H9 (cell line): ENCODE data around the gene WWC1. TPM values are rescaled to one million over a fixed set of nuclear protein-coding genes. Genes with fewer than 3 reads are reported as not detected.

Experiments used
- DNase-seq: peaks from one replicate; pipeline ENCODE4 v3.0.0-alpha.2; 2017
- H2AFZ ChIP-seq: one replicate; pipeline ENCODE4 v1.6.1; 2013; ENCODE audit warnings: mild to moderate bottlenecking, low read length, control low read depth, moderate library complexity
- H2AK5ac ChIP-seq: 2 replicates; pipeline ENCODE4 v1.6.1; 2013; ENCODE audit warnings: low read length, control low read depth, mixed read lengths; ENCODE audit not compliant: insufficient read length
- H2BK120ac ChIP-seq: one replicate; pipeline ENCODE4 v1.6.1; 2013; ENCODE audit warnings: low read depth, mild to moderate bottlenecking, low read length, control low read depth, inconsistent platforms; ENCODE audit not compliant: poor library complexity, severe bottlenecking
- H2BK12ac ChIP-seq: 2 replicates; pipeline ENCODE4 v1.6.1; 2013; ENCODE audit warnings: low read length, control low read depth, mixed read lengths, low read depth; ENCODE audit not compliant: insufficient read length
- H2BK15ac ChIP-seq: 2 replicates; pipeline ENCODE4 v1.6.1; 2013; ENCODE audit warnings: low read depth, low read length, control low read depth
- H2BK20ac ChIP-seq: one replicate; pipeline ENCODE4 v1.6.1; 2013; ENCODE audit warnings: low read depth, mild to moderate bottlenecking, low read length, control low read depth, inconsistent platforms; ENCODE audit not compliant: poor library complexity, severe bottlenecking
- H2BK5ac ChIP-seq: 2 replicates; pipeline ENCODE4 v1.6.1; 2013; ENCODE audit warnings: low read length, control low read depth, mixed read lengths; ENCODE audit not compliant: insufficient read length
- H3K14ac ChIP-seq: 2 replicates; pipeline ENCODE4 v1.6.1; 2013; ENCODE audit warnings: low read length, control low read depth; ENCODE audit not compliant: insufficient read depth
- H3K18ac ChIP-seq: 2 replicates; pipeline ENCODE4 v1.6.1; 2013; ENCODE audit warnings: low read depth, mild to moderate bottlenecking, mixed read lengths, low read length, control low read depth; ENCODE audit not compliant: insufficient read length
- H3K23ac ChIP-seq: 2 replicates; pipeline ENCODE4 v1.6.1; 2013; ENCODE audit warnings: low read length, control low read depth, mixed read lengths, low read depth; ENCODE audit not compliant: insufficient read length
- H3K23me2 ChIP-seq: 2 replicates; pipeline ENCODE4 v1.6.1; 2013; ENCODE audit warnings: low read depth, mild to moderate bottlenecking, mixed read lengths, low read length, control low read depth; ENCODE audit not compliant: insufficient read length, poor library complexity, severe bottlenecking
- H3K27ac ChIP-seq: 2 replicates; pipeline ENCODE4 v1.5.1; 2013; ENCODE audit warnings: low read length, control low read depth, mixed read lengths, low read depth; ENCODE audit not compliant: insufficient read length
- H3K27me3 ChIP-seq: 2 replicates; pipeline ENCODE4 v1.6.1; 2013; ENCODE audit warnings: low read length, control low read depth, inconsistent platforms; ENCODE audit not compliant: insufficient read depth
- H3K4ac ChIP-seq: 2 replicates; pipeline ENCODE4 v1.6.1; 2013; ENCODE audit warnings: low read depth, mild to moderate bottlenecking, control low read depth, inconsistent platforms, low read length, moderate library complexity
- H3K4me1 ChIP-seq: 2 replicates; pipeline ENCODE4 v1.6.1; 2013; ENCODE audit warnings: low read length, control low read depth, inconsistent platforms; ENCODE audit not compliant: insufficient read depth
- H3K4me2 ChIP-seq: 2 replicates; pipeline ENCODE4 v1.6.1; 2013; ENCODE audit warnings: low read length, control low read depth, mixed read lengths; ENCODE audit not compliant: insufficient read length, insufficient read depth
- H3K56ac ChIP-seq: 2 replicates; pipeline ENCODE4 v1.6.1; 2013; ENCODE audit warnings: low read depth, mild to moderate bottlenecking, mixed read lengths, low read length, control low read depth; ENCODE audit not compliant: insufficient read length
- H3K79me1 ChIP-seq: 2 replicates; pipeline ENCODE4 v1.6.1; 2013; ENCODE audit warnings: low read depth, mild to moderate bottlenecking, moderate library complexity, low read length, control low read depth, inconsistent platforms; ENCODE audit not compliant: insufficient read depth, poor library complexity, severe bottlenecking
- H3K79me2 ChIP-seq: 2 replicates; pipeline ENCODE4 v1.6.1; 2013; ENCODE audit warnings: low read length, control low read depth, inconsistent platforms; ENCODE audit not compliant: insufficient read depth
- H3K9ac ChIP-seq: 2 replicates; pipeline ENCODE4 v1.6.1; 2013; ENCODE audit warnings: low read length, control low read depth, mixed read lengths; ENCODE audit not compliant: insufficient read length; ENCODE audit errors: extremely low read depth
- H3K9me3 ChIP-seq: one replicate; pipeline ENCODE4 v1.6.1; 2013; ENCODE audit warnings: low read depth, low read length, inconsistent platforms; ENCODE audit not compliant: control insufficient read depth
- H3T11ph ChIP-seq: one replicate; pipeline ENCODE4 v1.6.1; 2013; ENCODE audit warnings: mild to moderate bottlenecking, low read length, control low read depth, inconsistent platforms
- H4K20me1 ChIP-seq: one replicate; pipeline ENCODE4 v1.6.1; 2013; ENCODE audit not compliant: control insufficient read depth, insufficient read length, insufficient read depth
- H4K5ac ChIP-seq: 2 replicates; pipeline ENCODE4 v1.6.1; 2013; ENCODE audit warnings: low read depth, mild to moderate bottlenecking, mixed read lengths, low read length, control low read depth; ENCODE audit not compliant: insufficient read length
- H4K8ac ChIP-seq: replicated peaks from 2 replicates; pipeline ENCODE4 v1.6.1; 2013; ENCODE audit warnings: low read length, control low read depth, mixed read lengths, low read depth; ENCODE audit not compliant: insufficient read length
- H4K91ac ChIP-seq: 2 replicates; pipeline ENCODE4 v1.6.1; 2013; ENCODE audit warnings: low read depth, mild to moderate bottlenecking, moderate library complexity, mixed read lengths, low read length, control low read depth; ENCODE audit not compliant: insufficient read length
- H3K27ac Mint-ChIP-seq, 3 experiments: 2 replicates in 2 of 3; 3 replicates in 1 of 3; pipeline ENCODE4 v1.8.0; 2020 to 2021; ENCODE audit warnings: mixed read lengths in 3 of 3, mild to moderate bottlenecking in 1 of 3, moderate library complexity in 1 of 3
- H3K27me3 Mint-ChIP-seq: 2 replicates; pipeline ENCODE4 v1.8.0; 2021; ENCODE audit warnings: low read depth, mild to moderate bottlenecking, moderate library complexity, mixed read lengths
- H3K36me3 Mint-ChIP-seq, 3 experiments: 2 replicates in 2 of 3; 3 replicates in 1 of 3; pipeline ENCODE4 v1.8.0; 2020 to 2021; ENCODE audit warnings: low read depth in 3 of 3, mixed read lengths in 3 of 3; ENCODE audit not compliant: insufficient read depth in 1 of 3
- H3K4me1 Mint-ChIP-seq, 2 experiments: 2 replicates each; pipeline ENCODE4 v1.8.0; 2020; ENCODE audit warnings: mixed read lengths in 2 of 2
- H3K4me3 Mint-ChIP-seq, 2 experiments: 2 replicates in 1 of 2; 3 replicates in 1 of 2; pipeline ENCODE4 v1.8.0; 2020 to 2021; ENCODE audit warnings: mild to moderate bottlenecking in 2 of 2, mixed read lengths in 2 of 2, moderate library complexity in 1 of 2
- H3K9me3 Mint-ChIP-seq, 2 experiments: 2 replicates in 1 of 2; 3 replicates in 1 of 2; pipeline ENCODE4 v1.8.0; 2020; ENCODE audit warnings: mild to moderate bottlenecking in 2 of 2, mixed read lengths in 2 of 2, moderate library complexity in 1 of 2
- WGBS: extraction: QIAGEN DNeasy Blood & Tissue Kit; methylation state at CpG from one replicate; pipeline ENCODE4 v1.1.7; 2013; ENCODE audit warnings: missing lambda C conversion rate, low lambda C conversion rate, mixed read lengths; ENCODE audit not compliant: insufficient read length; ENCODE audit errors: extremely low coverage; 5-methylcytosine and 5-hydroxymethylcytosine counted together
- total RNA-seq: library from RNA; stranded (reverse); gene quantifications from 2 replicates; pipeline ENCODE4 v1.2.1, GENCODE V29; 2021
- TF ChIP-seq, protein P1 (sequence below): fragments of 200-600 bp; sonication (generic); conservative IDR thresholded peaks from 3 replicates; pipeline ENCODE4 v1.8.0; 2021; ENCODE audit warnings: antibody characterized with exemption, mild to moderate bottlenecking

WWC1 gene
- total RNA-seq, 1 experiment from 2014 or later: 28.2 TPM

DNA sequence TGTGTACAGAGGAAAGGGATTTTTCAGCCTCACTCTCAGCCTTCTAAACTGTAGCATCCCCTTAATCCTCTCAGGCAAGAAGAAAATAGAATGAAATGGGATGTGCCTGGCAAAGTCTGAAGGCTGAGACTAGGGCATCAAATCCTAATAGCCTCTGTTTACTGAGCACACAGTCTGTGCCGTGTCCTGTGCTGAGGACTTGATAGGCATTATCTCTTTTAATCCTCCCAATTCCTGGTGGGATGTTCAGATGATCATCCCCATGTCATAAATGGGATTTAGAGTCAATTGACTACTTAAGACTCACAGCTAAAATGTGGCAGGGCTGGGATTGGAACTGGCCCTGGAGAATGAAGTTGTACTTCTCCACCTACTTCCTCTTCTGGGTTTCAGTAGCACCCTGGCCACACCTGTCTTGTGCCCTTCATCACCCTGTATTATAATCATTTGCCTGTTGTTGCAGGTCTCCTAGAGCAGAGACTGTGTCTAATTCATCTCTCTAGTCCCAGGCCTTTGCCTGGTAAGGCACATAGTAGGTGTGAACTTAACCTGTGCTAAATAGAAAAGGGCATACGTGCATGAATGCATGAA, 81.0 kb downstream of the WWC1 start:
- Histone ChIP-seq H3K9me3 (no peaks in the 10 kb centered on the region), H3K79me1 (no peaks in the 10 kb centered on the region), H3K23me2 (no peaks in the 10 kb centered on the region), H2BK12ac (no peak overlapping the region), H3K27me3 (no peaks in the 10 kb centered on the region), H3K27ac (no peak overlapping the region), H4K20me1 (no peaks in the 10 kb centered on the region), H3K9ac (no peak overlapping the region), H3K14ac (no peak overlapping the region), H2AK5ac (no peak overlapping the region), H3K4me2 (no peak overlapping the region), H2AFZ (no peak overlapping the region), H3T11ph (no peak overlapping the region), H3K23ac (no peak overlapping the region), H4K5ac (no peak overlapping the region), H2BK15ac (no peak overlapping the region), H2BK5ac (no peak overlapping the region), H3K56ac (no peak overlapping the region), H3K18ac (no peak overlapping the region), H4K8ac (no peak overlapping the region), H4K91ac (no peak overlapping the region), H3K4me1 (no peaks in the 10 kb centered on the region), H2BK20ac (no peak overlapping the region), H3K79me2 (no peaks in the 10 kb centered on the region), H3K4ac (no peak overlapping the region), H2BK120ac (no peak overlapping the region)
- Mint-ChIP-seq H3K27me3 (no peaks in the 10 kb centered on the region), H3K27ac (no peak overlapping the region), H3K36me3 (peaks cover 0 to 10% (median 2%) of the 10 kb centered on the region in 3 experiments; a peak in 3 of 7 replicates), H3K4me3 (no peak overlapping the region), H3K9me3 (no peaks in the 10 kb centered on the region), H3K4me1 (peaks cover 10 to 19% of the 10 kb centered on the region in 2 experiments)
- DNase-seq: no peak
- TF ChIP-seq, protein P1, sequence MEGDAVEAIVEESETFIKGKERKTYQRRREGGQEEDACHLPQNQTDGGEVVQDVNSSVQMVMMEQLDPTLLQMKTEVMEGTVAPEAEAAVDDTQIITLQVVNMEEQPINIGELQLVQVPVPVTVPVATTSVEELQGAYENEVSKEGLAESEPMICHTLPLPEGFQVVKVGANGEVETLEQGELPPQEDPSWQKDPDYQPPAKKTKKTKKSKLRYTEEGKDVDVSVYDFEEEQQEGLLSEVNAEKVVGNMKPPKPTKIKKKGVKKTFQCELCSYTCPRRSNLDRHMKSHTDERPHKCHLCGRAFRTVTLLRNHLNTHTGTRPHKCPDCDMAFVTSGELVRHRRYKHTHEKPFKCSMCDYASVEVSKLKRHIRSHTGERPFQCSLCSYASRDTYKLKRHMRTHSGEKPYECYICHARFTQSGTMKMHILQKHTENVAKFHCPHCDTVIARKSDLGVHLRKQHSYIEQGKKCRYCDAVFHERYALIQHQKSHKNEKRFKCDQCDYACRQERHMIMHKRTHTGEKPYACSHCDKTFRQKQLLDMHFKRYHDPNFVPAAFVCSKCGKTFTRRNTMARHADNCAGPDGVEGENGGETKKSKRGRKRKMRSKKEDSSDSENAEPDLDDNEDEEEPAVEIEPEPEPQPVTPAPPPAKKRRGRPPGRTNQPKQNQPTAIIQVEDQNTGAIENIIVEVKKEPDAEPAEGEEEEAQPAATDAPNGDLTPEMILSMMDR: no peak
- WGBS: no CpG with 5 or more reads among the region's 2 CpGs
